ENCODE measurements around the gene PDCD4. TPM values are rescaled to one million over a fixed set of nuclear protein-coding genes. Genes with fewer than 3 reads are reported as not detected.

PDCD4 gene
- total RNA-seq, 1 experiment from 2014 or later: 32.7 TPM

DNA sequence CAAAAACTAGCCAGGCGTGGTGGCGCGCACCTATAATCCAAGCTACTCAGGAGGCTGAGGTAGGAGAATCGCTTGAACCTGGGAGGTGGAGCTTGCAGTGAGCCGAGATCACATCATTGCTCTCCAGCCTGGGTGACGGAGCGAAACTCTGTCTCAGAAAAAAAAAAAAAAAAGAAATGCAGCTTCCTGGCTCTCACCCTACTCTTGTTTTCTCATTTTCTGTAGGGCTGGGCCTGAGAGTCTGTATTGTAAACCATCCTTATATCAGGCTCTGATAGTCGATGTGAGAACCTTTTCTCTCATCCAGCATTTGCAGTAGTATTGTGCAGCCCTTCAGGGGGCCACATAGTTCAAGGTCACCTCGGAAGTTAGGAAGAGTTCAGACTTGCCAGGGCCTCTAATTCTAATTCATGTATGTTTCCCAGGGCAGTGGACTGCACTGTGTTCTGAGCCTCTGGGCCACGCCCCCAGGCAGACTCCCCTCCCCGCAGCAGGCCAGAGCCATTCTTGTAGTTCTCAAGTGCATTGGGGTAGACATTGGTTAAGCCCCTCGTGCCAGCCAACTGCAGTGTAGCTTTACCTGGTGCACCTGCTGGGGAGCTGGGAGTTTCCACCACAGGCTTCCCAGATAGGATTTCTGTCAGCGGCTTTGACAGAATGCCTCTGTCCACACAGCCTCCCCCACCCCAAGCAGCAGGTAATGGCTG is 38.3 kb upstream of the PDCD4 start:
- Mint-ChIP-seq H3K4me1 (peaks cover 28% of the 10 kb centered on the region), H3K27me3 (ENCODE audit: low read depth) (no peaks in the 10 kb centered on the region), H3K4me3 (no peak overlapping the region), H3K9me3 (no peaks in the 10 kb centered on the region), H3K36me3 (no peaks in the 10 kb centered on the region), H3K27ac (no peak overlapping the region)
- CTCF ChIA-PET: no interaction called here
- POLR2A ChIA-PET: no interaction called here
- ATAC-seq (peak; percentile 64), DNase-seq (ENCODE audit: low spot score) (peak; percentile 23)
- TF ChIP-seq ESRRA (CRISPR knock-in tag; IDR thresholded peaks at IDR 0.05; ENCODE audit: borderline replicate concordance) (no peak), GABPB1 (CRISPR knock-in tag; IDR thresholded peaks at IDR 0.05) (no peak), TP53 (CRISPR knock-in tag; IDR thresholded peaks at IDR 0.05) (no peak), FOXP1 (CRISPR knock-in tag; IDR thresholded peaks at IDR 0.05; ENCODE audit: borderline replicate concordance) (no peak), TEAD1 (CRISPR knock-in tag; IDR thresholded peaks at IDR 0.05) (no peak)
- TF ChIP-seq, protein P1, sequence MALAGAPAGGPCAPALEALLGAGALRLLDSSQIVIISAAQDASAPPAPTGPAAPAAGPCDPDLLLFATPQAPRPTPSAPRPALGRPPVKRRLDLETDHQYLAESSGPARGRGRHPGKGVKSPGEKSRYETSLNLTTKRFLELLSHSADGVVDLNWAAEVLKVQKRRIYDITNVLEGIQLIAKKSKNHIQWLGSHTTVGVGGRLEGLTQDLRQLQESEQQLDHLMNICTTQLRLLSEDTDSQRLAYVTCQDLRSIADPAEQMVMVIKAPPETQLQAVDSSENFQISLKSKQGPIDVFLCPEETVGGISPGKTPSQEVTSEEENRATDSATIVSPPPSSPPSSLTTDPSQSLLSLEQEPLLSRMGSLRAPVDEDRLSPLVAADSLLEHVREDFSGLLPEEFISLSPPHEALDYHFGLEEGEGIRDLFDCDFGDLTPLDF (CRISPR knock-in tag; IDR thresholded peaks at IDR 0.05): no peak
- TF ChIP-seq, protein P2, sequence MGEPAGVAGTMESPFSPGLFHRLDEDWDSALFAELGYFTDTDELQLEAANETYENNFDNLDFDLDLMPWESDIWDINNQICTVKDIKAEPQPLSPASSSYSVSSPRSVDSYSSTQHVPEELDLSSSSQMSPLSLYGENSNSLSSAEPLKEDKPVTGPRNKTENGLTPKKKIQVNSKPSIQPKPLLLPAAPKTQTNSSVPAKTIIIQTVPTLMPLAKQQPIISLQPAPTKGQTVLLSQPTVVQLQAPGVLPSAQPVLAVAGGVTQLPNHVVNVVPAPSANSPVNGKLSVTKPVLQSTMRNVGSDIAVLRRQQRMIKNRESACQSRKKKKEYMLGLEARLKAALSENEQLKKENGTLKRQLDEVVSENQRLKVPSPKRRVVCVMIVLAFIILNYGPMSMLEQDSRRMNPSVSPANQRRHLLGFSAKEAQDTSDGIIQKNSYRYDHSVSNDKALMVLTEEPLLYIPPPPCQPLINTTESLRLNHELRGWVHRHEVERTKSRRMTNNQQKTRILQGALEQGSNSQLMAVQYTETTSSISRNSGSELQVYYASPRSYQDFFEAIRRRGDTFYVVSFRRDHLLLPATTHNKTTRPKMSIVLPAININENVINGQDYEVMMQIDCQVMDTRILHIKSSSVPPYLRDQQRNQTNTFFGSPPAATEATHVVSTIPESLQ (CRISPR knock-in tag; IDR thresholded peaks at IDR 0.05): no peak

DNA sequence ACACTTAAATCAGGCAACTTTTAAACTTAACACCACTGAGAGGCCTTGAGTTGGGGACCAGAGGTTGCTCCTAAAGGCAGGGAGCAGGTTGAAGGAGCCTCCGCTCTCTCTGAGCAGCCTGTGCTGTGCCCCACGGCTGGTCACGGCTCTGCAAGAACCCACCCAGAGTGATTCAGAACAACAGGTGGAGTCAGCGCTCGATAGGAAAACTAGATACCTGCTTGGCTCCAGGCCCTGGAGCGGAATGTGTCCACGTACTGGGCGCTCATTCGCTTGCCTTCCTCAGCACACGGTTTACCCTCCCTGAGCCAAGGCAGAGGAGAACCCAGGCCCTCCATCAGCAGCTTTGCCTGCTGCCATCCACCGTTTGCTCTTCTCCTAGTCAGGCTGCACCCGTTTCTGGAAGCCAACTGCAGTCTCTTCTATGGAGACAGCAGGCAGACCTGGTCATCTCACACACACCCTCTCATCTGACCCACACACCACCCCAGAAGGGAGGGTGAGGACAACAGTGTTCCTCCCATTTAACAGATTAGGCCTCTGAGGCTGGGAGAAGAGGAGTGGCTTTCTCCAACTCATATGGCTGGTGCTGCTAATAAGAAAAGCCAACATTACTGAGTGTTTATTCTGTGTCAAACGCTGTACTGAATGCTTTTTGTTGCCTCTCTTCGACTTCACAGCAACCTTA is 37.6 kb upstream of the PDCD4 start:
- no peaks in the 10 kb centered on the region for H3K9me3 Mint-ChIP-seq
- CTCF ChIA-PET: interaction anchor here (2.3 kb wide), 1 partner anchor 30 kb away, joined by 12 read pairs; no protein-coding TSS in a partner anchor
- H3K27me3 Mint-ChIP-seq (ENCODE audit: low read depth): no peaks in the 10 kb centered on the region
- H3K27ac Mint-ChIP-seq: peak overlapping the region; percentile 10; the same call in 1 of the 2 replicates
- peaks cover 28% of the 10 kb centered on the region for H3K4me1 Mint-ChIP-seq
- ATAC-seq: no peak
- H3K36me3 Mint-ChIP-seq: no peaks in the 10 kb centered on the region
- no peak overlapping the region for H3K4me3 Mint-ChIP-seq
- POLR2A ChIA-PET: no interaction called here
- DNase-seq (ENCODE audit: low spot score): no peak
- TF ChIP-seq, protein P3, sequence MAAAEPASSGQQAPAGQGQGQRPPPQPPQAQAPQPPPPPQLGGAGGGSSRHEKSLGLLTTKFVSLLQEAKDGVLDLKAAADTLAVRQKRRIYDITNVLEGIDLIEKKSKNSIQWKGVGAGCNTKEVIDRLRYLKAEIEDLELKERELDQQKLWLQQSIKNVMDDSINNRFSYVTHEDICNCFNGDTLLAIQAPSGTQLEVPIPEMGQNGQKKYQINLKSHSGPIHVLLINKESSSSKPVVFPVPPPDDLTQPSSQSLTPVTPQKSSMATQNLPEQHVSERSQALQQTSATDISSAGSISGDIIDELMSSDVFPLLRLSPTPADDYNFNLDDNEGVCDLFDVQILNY (CRISPR knock-in tag; IDR thresholded peaks at IDR 0.05): no peak
- TF ChIP-seq ELF4 (CRISPR knock-in tag; IDR thresholded peaks at IDR 0.05; ENCODE audit: low read depth) (no peak), ZNF232 (CRISPR knock-in tag; IDR thresholded peaks at IDR 0.05) (no peak), RELA (CRISPR knock-in tag; IDR thresholded peaks at IDR 0.05; ENCODE audit: borderline replicate concordance) (no peak), NFE2L1 (CRISPR knock-in tag; IDR thresholded peaks at IDR 0.05) (no peak), OVOL2 (CRISPR knock-in tag; IDR thresholded peaks at IDR 0.05; ENCODE audit: borderline replicate concordance) (no peak), NR3C1 (CRISPR knock-in tag; conservative IDR thresholded peaks at IDR 0.05; ENCODE audit: low read depth) (no peak), ZBTB21 (CRISPR knock-in tag; IDR thresholded peaks at IDR 0.05; ENCODE audit: borderline replicate concordance) (no peak), ZNF423 (CRISPR knock-in tag; IDR thresholded peaks at IDR 0.05) (no peak), ZNF219 (CRISPR knock-in tag; IDR thresholded peaks at IDR 0.05; ENCODE audit: borderline replicate concordance) (no peak), NFYB (CRISPR knock-in tag; conservative IDR thresholded peaks at IDR 0.05; ENCODE audit: low read depth) (no peak), ZNF317 (CRISPR knock-in tag; IDR thresholded peaks at IDR 0.05; ENCODE audit: borderline replicate concordance, low read depth) (no peak), RORB (CRISPR knock-in tag; IDR thresholded peaks at IDR 0.05) (no peak), FOXP1 (CRISPR knock-in tag; IDR thresholded peaks at IDR 0.05; ENCODE audit: borderline replicate concordance) (no peak), PRRX2 (CRISPR knock-in tag; IDR thresholded peaks at IDR 0.05) (no peak)
- TF ChIP-seq, protein P4, sequence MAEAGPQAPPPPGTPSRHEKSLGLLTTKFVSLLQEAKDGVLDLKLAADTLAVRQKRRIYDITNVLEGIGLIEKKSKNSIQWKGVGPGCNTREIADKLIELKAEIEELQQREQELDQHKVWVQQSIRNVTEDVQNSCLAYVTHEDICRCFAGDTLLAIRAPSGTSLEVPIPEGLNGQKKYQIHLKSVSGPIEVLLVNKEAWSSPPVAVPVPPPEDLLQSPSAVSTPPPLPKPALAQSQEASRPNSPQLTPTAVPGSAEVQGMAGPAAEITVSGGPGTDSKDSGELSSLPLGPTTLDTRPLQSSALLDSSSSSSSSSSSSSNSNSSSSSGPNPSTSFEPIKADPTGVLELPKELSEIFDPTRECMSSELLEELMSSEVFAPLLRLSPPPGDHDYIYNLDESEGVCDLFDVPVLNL (CRISPR knock-in tag; IDR thresholded peaks at IDR 0.05; ENCODE audit: borderline replicate concordance, low read depth): no peak
- TF ChIP-seq, protein P5, sequence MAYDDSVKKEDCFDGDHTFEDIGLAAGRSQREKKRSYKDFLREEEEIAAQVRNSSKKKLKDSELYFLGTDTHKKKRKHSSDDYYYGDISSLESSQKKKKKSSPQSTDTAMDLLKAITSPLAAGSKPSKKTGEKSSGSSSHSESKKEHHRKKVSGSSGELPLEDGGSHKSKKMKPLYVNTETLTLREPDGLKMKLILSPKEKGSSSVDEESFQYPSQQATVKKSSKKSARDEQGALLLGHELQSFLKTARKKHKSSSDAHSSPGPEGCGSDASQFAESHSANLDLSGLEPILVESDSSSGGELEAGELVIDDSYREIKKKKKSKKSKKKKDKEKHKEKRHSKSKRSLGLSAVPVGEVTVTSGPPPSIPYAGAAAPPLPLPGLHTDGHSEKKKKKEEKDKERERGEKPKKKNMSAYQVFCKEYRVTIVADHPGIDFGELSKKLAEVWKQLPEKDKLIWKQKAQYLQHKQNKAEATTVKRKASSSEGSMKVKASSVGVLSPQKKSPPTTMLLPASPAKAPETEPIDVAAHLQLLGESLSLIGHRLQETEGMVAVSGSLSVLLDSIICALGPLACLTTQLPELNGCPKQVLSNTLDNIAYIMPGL (CRISPR knock-in tag; IDR thresholded peaks at IDR 0.05): no peak

Measured in WTC11 (cell line).